ENCODE measurements around the gene FANCD2.
A peak's percentile ranks its signal among the peaks of the same experiment; 100 is the strongest.
"Not testable (repeated sequence)": the region's sequence is repeated elsewhere in the genome, so short reads cannot be mapped to it uniquely, and the experiment has no call there.

FANCD2 gene

GRCh38 chr3:10115326-10116137 lies 89.3 kb downstream of the FANCD2 start, which contains the start of gene BRK1:
TSS of gene BRK1 (plus strand) at chr3:10115675. CDS start at chr3:10115702, 27 bp downstream.
- peak; percentile 88 for DNase-seq

- no peak for DNase-seq
Observed at GRCh38 chr3:10116138-10116460, 89.9 kb downstream of the FANCD2 start.

- DNase-seq: no peak
Observed at GRCh38 chr3:10116928-10117327, 90.7 kb downstream of the FANCD2 start.

- DNase-seq: no peak
Observed at GRCh38 chr3:10119376-10119775, 93.1 kb downstream of the FANCD2 start.

GRCh38 chr3:10121064-10121463 lies 94.8 kb downstream of the FANCD2 start:
- no peak for DNase-seq

- DNase-seq: no peak
Observed at GRCh38 chr3:10122724-10123123, 96.5 kb downstream of the FANCD2 start.

GRCh38 chr3:10135872-10136271 lies 109.6 kb downstream of the FANCD2 start:
- not testable (repeated sequence) for DNase-seq

GRCh38 chr3:10136426-10137005 lies 110.3 kb downstream of the FANCD2 start:
- no peak for DNase-seq

GRCh38 chr3:10137178-10137577 lies 110.9 kb downstream of the FANCD2 start:
- no peak for DNase-seq

GRCh38 chr3:10140996-10141546 lies 114.8 kb downstream of the FANCD2 start:
- DNase-seq: no peak

- DNase-seq: no peak
Observed at GRCh38 chr3:10142707-10143560, 116.7 kb downstream of the FANCD2 start.

GRCh38 chr3:10145685-10146084 lies 119.4 kb downstream of the FANCD2 start:
- DNase-seq: no peak

- no peak for DNase-seq
Observed at GRCh38 chr3:10149226-10149625, 123.0 kb downstream of the FANCD2 start.

GRCh38 chr3:10150987-10151386 lies 124.8 kb downstream of the FANCD2 start:
- DNase-seq: no peak

All from NCI-H1092 (cell line).